ENCODE results near the gene PRDM10.
"Not testable (repeated sequence)": the region's sequence is repeated elsewhere in the genome, so short reads cannot be mapped to it uniquely, and the experiment has no call there.

The PRDM10 gene

DNA sequence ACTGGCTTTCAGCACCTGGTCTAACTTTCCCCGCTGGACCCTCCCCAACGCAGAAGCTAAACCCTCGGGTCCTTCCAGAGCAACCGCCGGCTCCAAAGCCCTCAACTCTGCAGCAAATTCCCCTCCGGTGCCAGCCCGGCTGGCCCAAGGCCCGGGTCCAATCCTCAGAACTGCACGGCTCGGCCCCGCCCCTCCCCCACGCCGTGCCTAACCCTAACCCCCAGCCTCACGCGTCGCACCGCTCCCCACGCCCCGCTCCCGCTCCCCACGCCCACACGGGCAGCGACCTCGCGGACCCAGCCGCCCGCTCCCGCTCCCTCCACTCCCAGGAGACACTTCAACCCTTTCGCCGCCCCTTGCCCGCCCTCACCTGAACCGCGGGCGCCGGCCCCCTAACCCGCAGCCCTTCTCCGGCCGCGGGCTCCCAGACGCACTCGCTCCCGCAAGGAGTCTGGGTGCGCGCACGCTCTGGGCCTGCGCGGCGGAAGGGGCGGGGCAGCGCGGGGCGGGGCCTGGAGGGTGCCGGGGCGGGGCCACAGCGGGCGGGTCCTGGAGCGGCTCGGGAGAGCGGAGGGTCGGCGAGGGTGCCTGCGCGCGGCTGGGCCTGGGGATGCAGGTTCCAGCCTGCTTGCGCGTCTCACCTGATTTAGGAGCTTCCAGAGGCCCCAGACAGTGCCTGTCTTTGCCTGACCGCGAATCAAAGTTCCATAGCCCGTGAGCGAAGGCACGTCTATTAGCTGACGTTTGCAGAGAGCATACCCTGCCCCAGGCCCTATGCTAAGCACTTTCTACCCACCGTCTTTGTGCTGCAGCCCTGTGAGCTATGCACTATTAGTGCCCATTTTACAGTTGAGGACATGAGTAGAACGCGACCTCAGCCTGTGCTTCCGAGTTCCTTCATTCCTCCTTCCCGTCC is 107.3 kb downstream of the PRDM10 start, which contains the start of gene NFRKB:
TSS of gene NFRKB (minus strand) at position 453 of the 916 bp plus-strand sequence. CDS start 2,729 bp downstream, outside the sequence.
- DNase-seq (ENCODE audit: low spot score): peak; percentile 85

DNA sequence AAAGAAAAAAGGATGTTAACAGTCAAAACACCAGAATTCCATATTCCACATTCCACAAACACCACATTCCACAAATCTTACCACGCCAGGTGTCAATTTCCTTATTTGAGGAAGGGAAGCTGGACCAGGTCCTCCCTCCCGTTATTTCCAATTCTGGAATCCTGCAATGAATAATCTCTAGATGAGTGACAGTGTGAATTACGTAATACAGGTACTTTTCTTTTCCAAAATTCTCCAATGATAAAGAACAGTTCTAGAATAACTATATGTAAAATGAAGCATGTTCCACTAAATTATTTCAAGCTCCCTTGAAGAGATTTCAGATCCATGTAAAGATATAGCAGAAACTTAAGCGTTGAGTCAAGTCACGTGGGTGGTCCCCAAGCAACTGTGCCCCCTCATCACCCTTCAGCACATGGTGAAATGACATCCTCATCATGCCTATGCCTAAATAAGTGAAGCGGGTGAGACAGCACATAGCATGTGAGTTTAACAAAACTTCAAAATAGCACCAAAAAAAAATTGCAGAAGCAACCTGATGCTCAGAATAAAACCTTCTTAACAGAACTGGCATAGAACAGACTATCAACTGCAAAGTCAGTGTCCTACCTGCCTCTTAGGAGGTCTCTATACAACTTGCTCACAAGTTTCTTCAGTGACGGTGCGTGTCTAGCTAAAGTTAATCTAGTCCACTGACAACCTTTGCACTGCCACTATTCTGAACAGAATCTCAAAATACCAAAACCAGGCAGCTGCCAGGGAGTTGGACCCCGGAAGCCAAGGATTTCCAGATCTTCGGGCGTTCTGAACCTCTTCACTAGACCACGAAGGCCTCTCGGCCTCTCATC is 108.1 kb downstream of the PRDM10 start:
- no peak for DNase-seq (ENCODE audit: low spot score)

DNA sequence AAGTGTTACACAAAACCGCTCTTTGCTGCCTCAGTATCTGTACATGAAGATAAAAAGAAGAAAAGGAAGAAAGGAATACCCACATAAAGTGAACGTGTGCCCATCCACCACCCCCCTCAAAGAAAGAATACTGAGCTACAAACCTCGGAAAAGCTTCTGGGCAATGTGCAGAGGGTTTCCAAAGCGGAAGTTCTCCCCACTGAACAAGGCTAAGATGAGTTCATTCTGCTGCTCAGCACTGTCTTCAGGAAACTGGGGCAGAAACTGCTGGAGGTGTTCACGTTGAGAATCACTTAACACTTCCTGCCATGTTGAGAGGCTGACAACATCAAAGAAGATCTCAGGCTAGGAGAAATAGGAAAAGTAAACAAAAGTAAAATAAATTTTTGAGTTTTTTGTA is 114.2 kb downstream of the PRDM10 start:
- no peak for DNase-seq (ENCODE audit: low spot score)

DNA sequence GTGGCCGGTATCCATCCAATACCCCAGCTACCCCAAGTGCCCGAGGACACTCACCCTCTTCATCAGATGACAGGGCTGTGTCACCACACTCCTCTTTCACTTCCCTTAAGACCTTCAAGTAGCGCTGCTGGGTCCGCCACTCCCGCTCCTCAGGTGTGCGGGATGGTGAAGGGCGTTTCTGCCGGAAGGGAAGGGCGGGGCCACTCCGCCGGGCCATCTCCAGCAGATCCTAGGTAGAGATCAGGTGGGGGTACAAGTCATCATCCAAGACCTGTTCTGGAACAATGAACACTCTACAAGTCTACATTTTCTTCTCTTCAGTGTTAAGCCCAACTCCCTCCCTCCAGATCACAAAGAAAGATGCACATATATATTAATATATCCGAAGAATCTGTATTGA is 117.3 kb downstream of the PRDM10 start:
- DNase-seq (ENCODE audit: low spot score): no peak

DNA sequence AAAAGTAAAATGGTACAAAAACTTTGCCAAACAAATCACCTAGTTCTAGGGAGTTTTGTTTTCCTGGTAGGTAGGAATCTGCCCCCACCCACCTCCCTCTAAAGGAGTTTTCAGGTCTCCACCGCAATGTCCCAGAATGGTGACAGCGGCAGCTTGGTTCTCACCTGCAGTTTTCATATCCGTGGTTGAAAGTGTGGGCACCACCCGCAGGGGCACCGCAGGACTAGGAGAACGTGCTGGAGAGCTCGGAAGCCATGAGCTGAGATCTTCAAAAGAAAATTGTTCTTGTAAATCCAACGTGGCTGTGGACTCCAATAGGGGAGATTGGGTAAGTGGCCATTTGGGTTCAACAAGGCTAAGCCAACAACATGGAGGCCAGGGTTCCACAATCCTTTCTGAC is 118.1 kb downstream of the PRDM10 start:
- no peak for DNase-seq (ENCODE audit: low spot score)

DNA sequence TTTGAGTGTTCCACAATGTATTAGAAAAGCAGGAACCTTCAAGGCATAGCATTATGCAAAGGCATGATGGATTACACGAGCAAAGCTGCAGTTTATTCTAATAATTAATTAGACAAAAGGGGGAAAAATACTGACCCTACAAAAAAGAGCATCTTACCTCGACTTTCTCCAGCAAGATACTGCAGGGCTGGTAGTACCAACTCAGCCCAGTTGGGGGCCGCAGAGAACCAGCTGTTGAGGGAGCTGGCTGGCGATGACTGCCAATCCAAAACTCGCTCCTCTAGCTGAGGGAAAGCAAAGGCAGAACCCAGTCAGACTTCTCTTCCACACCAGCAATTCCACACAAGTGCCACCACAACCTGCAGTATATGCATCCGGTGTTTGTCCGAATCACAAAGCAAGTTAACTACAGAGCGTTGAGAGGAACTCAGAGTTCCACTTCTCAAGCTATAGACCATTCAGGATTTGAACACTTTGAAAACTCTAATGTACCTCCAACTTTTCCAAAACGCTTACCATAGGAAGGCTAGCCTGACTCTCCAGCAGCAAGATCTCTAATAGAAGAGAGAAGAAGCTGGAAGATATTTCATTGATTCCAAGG is 121.0 kb downstream of the PRDM10 start:
- no peak for DNase-seq (ENCODE audit: low spot score)

DNA sequence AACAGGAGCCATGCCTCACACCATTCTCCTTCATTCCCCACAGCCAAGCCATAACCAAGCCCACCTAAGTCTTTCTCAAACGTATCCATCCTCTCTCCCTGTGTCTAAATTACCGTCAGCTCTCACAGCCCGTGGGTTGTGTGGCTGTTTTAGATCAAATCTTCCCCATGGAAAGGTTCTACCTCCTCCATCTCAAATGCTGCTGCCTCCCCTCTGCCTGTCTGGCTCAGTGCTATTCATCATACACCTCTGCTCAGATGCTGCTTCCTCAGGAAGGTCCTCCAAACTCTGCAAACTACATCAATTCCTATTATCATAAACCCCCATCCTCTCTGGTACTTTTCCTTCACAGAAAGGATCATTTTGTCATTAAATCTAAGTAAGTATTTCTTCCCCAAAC is 122.3 kb downstream of the PRDM10 start:
- DNase-seq (ENCODE audit: low spot score): no peak

DNA sequence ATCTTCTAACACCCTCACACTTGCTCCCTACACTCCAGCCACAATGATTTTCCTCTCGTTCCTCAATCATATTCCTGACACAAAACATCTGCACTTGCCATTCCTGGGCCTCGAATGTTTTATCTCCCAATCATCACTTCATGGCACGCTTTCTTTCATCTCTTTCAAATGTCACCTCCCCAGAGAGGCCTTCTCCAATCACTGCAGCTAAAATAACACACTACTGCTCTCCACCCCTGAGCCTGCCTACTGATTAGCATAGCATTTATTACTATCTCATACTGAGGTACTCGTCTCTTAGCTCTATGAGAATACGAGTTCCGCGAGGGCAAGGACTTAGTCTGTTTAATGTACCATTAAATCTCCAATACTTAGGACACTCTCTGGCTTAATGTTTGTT is 130.7 kb downstream of the PRDM10 start:
- DNase-seq (ENCODE audit: low spot score): no peak

DNA sequence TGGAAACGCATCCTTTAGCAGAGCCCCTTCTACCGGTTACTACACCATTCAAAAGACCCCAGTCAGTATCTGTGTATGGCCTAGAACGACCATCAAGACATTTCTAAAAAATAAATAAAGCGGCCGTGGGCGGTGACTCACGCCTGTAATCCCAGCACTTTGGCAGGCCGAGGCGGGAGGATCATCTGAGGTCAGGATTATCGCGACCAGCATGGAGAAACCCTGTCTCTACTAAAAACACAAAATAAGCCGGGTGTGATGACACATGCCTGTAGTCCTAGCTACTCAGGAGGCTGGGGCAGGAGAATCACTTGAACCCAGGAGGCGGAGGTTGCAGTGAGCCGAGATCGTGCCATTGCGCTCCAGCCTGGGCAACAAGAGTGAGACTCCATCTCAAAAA is 134.0 kb downstream of the PRDM10 start:
- DNase-seq (ENCODE audit: low spot score): not testable (repeated sequence)

DNA sequence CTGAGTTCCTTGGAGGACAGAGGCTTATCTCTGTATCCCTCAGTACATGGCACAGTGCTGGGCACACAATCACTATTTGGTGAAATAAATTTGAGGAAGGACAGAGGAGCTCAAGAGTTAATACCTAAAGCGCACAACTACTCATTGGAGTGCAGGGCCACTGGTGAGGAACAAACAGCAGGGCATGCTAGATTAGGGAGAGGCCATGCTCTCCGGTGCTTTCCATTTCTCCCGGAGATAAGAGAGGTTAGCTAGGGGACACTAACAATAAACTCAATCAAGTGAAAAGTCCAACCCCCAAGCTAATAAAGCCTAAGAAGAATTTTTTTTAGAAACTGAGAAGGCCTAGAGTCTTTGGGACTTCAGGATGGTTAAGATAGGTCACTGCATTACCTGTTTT is 136.3 kb downstream of the PRDM10 start:
- no peak for DNase-seq (ENCODE audit: low spot score)

DNA sequence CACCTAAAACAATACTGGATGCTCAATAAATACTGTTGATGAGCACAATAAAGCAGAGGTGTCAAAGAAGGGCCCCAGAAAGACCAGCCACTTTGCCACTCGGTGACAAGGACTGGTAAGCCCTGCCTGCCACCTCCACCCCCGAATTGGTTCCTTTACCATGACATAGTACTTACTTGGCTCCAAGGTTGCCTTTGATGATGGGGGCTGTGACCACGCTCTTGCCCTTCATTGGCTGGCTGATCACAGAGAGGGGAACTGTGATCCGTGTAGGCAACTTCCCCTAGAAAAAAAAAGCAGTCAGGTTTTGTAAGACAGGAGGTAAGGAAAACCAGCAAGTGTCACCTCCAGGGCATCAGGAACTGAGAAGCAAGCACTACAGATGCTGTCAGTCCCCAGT is 136.9 kb downstream of the PRDM10 start:
- DNase-seq (ENCODE audit: low spot score): no peak

DNA sequence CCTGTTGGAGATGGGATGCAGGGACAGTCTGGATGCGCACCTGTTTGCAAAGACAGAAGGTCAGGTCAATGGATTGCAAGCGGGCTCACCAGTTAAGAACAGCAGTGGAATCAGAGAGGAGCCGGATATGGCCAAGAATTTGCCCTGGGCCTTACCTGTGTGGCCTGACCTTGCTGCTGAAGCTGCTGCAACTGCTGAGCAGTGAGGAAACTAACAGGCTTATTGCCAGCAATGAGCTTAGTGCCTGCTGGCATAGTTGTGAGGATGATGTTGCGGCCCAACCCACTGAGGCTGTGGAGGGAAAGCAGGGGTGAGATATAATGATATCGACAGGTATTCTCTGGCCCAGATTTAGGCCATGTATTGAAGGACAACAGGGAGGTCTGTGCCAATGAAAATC is 137.8 kb downstream of the PRDM10 start:
- DNase-seq (ENCODE audit: low spot score): no peak

DNA sequence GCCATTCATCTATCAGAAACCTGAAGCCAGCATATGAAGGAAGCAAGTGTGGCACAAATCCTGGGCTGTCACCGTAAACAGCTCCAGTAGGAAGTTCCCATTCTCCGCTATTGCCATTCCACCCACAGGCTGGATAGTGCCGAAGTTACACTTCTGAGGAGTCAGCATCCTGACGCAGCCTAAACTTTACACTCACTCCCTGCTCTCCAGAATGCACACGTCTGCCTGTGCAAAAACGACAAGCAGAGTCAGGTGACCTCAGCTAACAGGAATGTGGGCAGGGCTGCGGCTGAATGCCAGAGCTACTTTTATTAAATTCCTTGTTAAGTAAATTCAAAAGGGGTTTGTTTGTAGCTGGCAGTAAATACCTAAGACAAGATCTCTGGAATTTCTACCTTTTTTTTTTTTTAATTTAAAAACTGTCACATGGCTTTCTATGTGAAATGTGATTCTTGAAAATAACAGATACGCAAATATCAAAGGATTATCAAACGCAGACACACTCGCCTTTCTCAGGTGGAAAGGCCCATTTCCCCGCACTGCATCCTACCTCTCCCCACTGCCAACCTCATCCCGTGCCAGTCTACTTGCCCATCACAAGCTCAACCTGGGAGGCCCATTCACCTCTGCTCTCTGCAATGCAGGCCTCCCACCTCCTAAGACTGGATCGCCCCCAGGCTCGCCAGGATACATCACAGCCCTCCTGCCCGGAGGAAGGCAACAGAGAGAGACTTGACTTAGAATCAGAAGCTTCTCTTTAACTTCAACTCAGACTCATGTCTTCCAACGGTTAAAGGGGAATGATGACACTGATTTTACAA is 140.7 kb downstream of the PRDM10 start:
- peak; percentile 18 for DNase-seq (ENCODE audit: low spot score)

DNA sequence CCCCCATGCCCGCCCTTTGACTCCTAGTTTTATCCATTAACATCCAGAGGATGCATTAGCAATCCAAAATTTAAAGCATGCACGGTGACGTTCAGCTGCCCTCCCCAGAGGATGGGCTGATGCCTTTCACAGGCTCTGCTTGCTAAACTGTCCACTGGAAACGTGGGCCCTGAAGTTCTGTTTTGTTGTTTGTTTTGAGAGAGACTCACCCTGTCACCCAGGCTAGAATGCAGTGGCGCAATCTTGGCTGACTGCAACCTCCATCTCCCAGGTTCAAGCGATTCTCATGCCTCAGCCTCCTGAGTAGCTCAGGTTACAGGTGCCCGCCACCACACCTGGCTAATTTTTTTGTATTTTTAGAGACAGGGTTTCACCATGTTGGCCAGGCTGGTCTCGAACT is 146.6 kb downstream of the PRDM10 start:
- DNase-seq (ENCODE audit: low spot score): no peak

DNA sequence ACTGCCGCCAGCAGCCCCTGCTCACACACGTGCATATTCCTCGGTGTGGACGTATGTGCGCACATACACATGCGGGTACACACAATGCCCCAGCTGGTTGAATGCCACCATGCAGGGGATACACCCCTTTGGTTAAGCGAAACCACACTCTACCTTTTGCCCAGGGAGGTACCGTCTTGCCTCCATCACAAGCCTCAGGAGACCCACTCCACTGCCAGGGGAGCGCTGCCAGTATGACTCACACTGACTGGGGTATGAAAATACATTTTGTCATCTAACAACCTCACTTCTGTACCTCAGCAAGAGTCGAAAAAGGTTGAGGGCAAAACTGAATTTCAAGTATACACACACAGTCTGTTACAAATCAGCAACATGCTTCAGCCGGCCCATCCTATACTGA is 147.5 kb downstream of the PRDM10 start:
- no peak for DNase-seq (ENCODE audit: low spot score)

DNA sequence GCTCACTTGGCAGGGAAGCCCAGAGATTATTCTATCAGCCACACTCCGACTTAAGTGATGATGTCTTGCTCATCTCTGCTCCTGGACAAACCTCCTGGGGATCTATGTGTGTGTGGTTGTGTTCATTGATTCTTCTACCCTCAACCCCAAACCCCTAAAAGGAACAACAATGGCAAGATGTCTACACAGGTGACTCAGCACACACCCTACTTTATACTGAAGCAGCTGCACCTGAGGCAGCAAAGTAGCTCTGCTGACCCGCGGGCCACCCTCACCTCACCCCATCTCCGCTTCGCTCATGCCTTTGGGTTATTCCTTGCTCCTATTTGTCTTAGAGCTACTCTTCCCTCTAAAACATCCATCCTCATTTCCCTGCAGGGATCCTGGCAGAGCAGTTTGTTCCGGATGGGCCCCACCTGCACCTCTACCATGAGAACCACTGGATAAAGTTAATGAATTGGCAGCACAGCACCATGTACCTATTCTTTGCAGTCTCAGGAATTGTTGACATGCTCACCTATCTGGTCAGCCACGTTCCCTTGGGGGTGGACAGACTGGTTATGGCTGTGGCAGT is 148.3 kb downstream of the PRDM10 start:
- DNase-seq (ENCODE audit: low spot score): no peak

DNA sequence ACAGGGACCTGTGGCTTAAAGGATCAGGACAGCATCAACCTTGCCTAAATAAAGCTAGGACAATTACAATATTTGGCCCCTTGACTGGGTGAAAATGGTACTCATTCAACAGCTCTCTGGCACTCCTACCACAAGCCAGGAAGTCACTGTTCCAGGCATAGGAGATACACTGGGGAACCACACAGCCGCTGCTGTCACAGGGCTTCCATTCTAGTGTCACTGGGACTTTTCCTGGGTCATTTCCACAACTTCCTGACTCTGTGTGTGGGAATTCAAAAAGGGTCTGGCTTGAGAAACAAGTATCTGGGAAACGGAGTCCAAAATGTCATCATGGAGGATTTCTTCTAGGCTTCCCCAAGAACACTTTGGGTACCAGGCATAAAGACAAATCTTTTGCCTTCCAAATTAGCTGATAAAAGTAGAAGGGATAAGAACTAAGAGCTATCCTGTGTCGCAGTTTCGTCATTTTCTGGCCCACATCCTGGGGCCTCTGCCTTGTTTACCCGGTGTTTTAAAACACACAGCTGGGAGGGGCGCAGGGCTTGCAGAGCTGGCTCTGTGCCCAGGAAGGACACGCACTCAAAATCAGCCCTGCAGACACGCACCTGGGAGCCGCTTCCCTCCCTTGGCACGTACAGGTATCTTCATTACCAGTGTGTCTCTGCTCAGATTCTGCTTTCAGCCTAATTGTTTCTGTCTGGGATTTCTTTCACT is 149.0 kb downstream of the PRDM10 start:
- DNase-seq (ENCODE audit: low spot score): no peak

DNA sequence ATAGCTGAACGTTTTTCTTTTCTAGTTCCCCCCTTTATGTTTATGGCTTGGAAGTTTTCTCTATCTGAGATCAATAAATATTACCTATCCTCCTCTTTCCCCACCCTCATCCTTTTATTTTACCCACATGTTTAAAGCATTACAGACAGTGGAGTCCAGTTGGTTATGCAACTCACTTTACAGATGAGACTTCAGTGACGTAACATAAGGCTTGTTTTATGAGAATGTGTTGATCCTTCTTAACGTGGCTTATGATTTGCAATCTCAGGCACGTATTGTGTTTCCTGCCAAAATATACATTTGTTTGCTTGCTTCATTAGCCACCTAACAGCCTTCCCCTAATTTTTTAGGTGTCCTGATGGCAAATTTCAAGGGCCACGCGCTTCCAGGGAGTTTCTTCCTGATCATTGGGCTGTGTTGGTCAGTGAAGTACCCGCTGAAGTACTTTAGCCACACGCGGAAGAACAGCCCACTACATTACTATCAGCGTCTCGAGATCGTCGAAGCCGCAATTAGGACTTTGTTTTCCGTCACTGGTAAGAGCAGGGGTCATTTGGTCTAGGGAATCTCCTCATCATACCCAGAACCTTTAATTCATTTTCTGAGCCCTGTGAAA is 150.4 kb downstream of the PRDM10 start:
- DNase-seq (ENCODE audit: low spot score): no peak

All from Ammon's horn (tissue), 1 donor.